Neural progenitor cell (in vitro differentiated cells): Measurements from ENCODE around the gene TYK2. TPM values are rescaled to one million over a fixed set of nuclear protein-coding genes. Genes with fewer than 3 reads are reported as not detected.

Experiments used
- DNase-seq: peaks from one replicate; pipeline ENCODE4 v3.0.0-alpha.2; 2016; ENCODE audit warnings: low spot score
- H2AFZ ChIP-seq: fragments of 200-600 bp; sonication (generic); replicated peaks from 2 replicates; pipeline ENCODE4 v1.6.1; 2016; ENCODE audit warnings: antibody characterized with exemption
- H3F3A ChIP-seq: fragments of 200-600 bp; sonication (generic); 2 replicates; pipeline ENCODE4 v1.6.1; 2016; ENCODE audit warnings: antibody characterized with exemption, low read depth
- H3K27ac ChIP-seq: fragments of 200-600 bp; sonication (generic); 2 replicates; pipeline ENCODE4 v1.5.1; 2016; ENCODE audit warnings: mild to moderate bottlenecking
- H3K27me3 ChIP-seq: fragments of 200-600 bp; sonication (generic); 2 replicates; pipeline ENCODE4 v1.6.1; 2016; ENCODE audit warnings: mild to moderate bottlenecking, moderate library complexity
- H3K36me3 ChIP-seq: fragments of 200-600 bp; sonication (generic); 2 replicates; pipeline ENCODE4 v1.5.1; 2016
- H3K4me1 ChIP-seq: fragments of 200-600 bp; sonication (generic); 2 replicates; pipeline ENCODE4 v1.6.1; 2016; ENCODE audit warnings: mixed run types
- H3K4me2 ChIP-seq: fragments of 200-600 bp; sonication (generic); 2 replicates; pipeline ENCODE4 v1.6.1; 2016
- H3K4me3 ChIP-seq: fragments of 200-600 bp; sonication (generic); 2 replicates; pipeline ENCODE4 v1.5.1; 2016
- H3K79me2 ChIP-seq: fragments of 200-600 bp; sonication (generic); 2 replicates; pipeline ENCODE4 v1.6.1; 2016; ENCODE audit warnings: low read depth
- H3K9ac ChIP-seq: fragments of 200-600 bp; sonication (generic); 2 replicates; pipeline ENCODE4 v1.6.1; 2016
- H3K9me3 ChIP-seq: fragments of 200-600 bp; sonication (generic); 2 replicates; pipeline ENCODE4 v1.5.1; 2016; ENCODE audit warnings: low read depth
- H4K20me1 ChIP-seq: fragments of 200-600 bp; sonication (generic); 2 replicates; pipeline ENCODE4 v1.6.1; 2016; ENCODE audit warnings: low read depth
- H3K27ac Mint-ChIP-seq: 3 replicates; pipeline ENCODE4 v1.8.0; 2021; ENCODE audit warnings: mixed read lengths
- H3K27me3 Mint-ChIP-seq: 2 replicates; pipeline ENCODE4 v1.8.0; 2022; ENCODE audit warnings: low read depth, mild to moderate bottlenecking, inconsistent platforms, moderate library complexity, mixed read lengths; ENCODE audit not compliant: insufficient read depth
- H3K36me3 Mint-ChIP-seq: 3 replicates; pipeline ENCODE4 v1.8.0; 2021; ENCODE audit warnings: mixed read lengths
- H3K4me1 Mint-ChIP-seq: 3 replicates; pipeline ENCODE4 v1.8.0; 2021; ENCODE audit warnings: mixed read lengths
- H3K4me3 Mint-ChIP-seq: 3 replicates; pipeline ENCODE4 v1.8.0; 2021; ENCODE audit warnings: mild to moderate bottlenecking, moderate library complexity, mixed read lengths
- H3K9me3 Mint-ChIP-seq: 3 replicates; pipeline ENCODE4 v1.8.0; 2020; ENCODE audit warnings: mixed read lengths
- CTCF ChIP-seq: fragments of 200-600 bp; sonication (generic); IDR thresholded peaks from 2 replicates; pipeline ENCODE4 v1.5.1; 2017; ENCODE audit warnings: antibody characterized with exemption, mild to moderate bottlenecking
- EZH2 ChIP-seq: fragments of 200-600 bp; sonication (generic); IDR thresholded peaks from 2 replicates; pipeline ENCODE4 v1.6.1; 2017; ENCODE audit warnings: antibody characterized with exemption, mild to moderate bottlenecking, moderate library complexity
- EZH2phosphoT487 ChIP-seq: fragments of 200-600 bp; sonication (generic); IDR thresholded peaks from 2 replicates; pipeline ENCODE4 v1.6.1; 2017; ENCODE audit warnings: antibody characterized with exemption
- total RNA-seq: library from RNA; depleted of rRNA; stranded (reverse); fragments of >200 nt; gene quantifications from 2 replicates; pipeline ENCODE4 v1.2.3, GENCODE V29; 2015; ENCODE audit warnings: low replicate concordance

TYK2 gene
- total RNA-seq, 1 donor from 2014 or later: 20.7 TPM

DNA sequence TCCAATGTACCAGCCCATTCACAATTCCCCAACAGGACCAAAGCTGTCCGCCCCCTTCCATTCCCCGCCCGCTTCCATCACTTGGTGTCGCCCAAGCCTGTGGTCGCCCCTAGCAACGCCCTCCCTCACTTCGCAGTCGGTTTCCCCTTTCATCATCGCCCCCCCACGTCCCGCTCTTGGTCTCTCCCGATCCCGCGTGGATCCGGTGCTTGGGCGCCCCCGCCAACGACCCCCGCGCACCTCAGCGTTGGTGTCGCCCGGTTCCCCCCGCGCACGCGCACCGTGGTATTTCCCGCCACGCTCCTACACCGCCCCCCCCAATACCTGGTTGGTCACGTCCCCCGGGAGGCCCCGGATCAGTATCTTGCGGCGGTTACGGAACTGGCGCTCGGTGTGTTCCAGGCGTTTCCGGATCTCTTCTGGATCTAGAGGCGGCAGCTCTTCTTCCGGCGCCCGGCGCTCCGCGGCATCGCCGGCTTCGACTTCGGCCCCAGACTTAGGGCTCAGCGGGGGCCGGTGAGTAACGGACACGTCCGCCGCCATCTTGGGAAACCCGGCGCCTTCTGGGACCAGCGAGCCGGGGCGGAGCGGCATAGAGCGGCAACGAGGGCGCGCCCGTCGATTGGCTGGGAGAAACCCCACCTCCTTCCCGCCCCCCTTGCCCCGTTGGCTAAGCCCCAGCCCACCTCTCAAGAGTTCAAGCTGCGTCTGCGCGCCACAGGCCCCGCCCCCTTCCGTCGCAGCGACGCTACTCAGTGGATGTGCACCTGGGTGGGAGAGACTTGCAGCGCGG is 47.2 kb downstream of the TYK2 start, which contains the start of gene RAVER1:
RAVER1 (minus strand) TSS at position 565 of the 793 bp plus-strand sequence; CDS start at position 543, 22 bp downstream.
- peak within 1 kb of the TSS; percentile 79 for H2AFZ ChIP-seq

GRCh38 chr19:10332158-10332964 is 48.0 kb downstream of the TYK2 start:
- peaks cover 4% of the 10 kb centered on the region for H3K36me3 Mint-ChIP-seq
- no peak for DNase-seq

More for the DNA sequence above, 47.2 kb downstream of the TYK2 start, which contains the start of gene RAVER1:
- H3K9me3 Mint-ChIP-seq: no peaks in the 10 kb centered on the region
- Histone ChIP-seq H3F3A (peaks cover 10% of the 10 kb centered on the region), H3K36me3 (no peaks in the 10 kb centered on the region), H3K4me2 (peak within 1 kb of the TSS; percentile 90), H3K4me3 (peak within 1 kb of the TSS; percentile 71), H3K9ac (peak within 1 kb of the TSS; percentile 81), H3K27ac (peak within 1 kb of the TSS; percentile 88), H3K79me2 (peaks cover 38% of the 10 kb centered on the region), H4K20me1 (peaks cover 52% of the 10 kb centered on the region), H3K27me3 (peaks cover 7% of the 10 kb centered on the region), H3K9me3 (no peaks in the 10 kb centered on the region), H3K4me1 (peaks cover 16% of the 10 kb centered on the region)
- H3K36me3 Mint-ChIP-seq: peaks cover 4% of the 10 kb centered on the region
- peak within 1 kb of the TSS; percentile 98 for H3K4me3 Mint-ChIP-seq
- H3K4me1 Mint-ChIP-seq: peaks cover 22% of the 10 kb centered on the region
- TF ChIP-seq CTCF (no peak), EZH2 (no peak), EZH2phosphoT487 (no peak)
- H3K27me3 Mint-ChIP-seq: peaks cover 7% of the 10 kb centered on the region
- H3K27ac Mint-ChIP-seq: peak within 1 kb of the TSS; percentile 97
- peak; percentile 99 for DNase-seq

GRCh38 chr19:10329555-10329954 is 50.8 kb downstream of the TYK2 start:
- H3K36me3 Mint-ChIP-seq: peaks cover 4% of the 10 kb centered on the region
- TF ChIP-seq EZH2phosphoT487: no peak
- TF ChIP-seq CTCF: no peak
- no peak for TF ChIP-seq EZH2

More at GRCh38 chr19:10332158-10332964, 48.0 kb downstream of the TYK2 start:
- Mint-ChIP-seq H3K9me3 (no peaks in the 10 kb centered on the region), H3K4me1 (peaks cover 22% of the 10 kb centered on the region), H3K27ac (peak overlapping the region; percentile 97), H3K4me3 (peak overlapping the region; percentile 98), H3K27me3 (peaks cover 7% of the 10 kb centered on the region)
- Histone ChIP-seq H3K36me3 (no peaks in the 10 kb centered on the region), H3K9ac (peak overlapping the region; percentile 81), H3K9me3 (no peaks in the 10 kb centered on the region), H4K20me1 (peaks cover 60% of the 10 kb centered on the region), H2AFZ (no peak overlapping the region), H3F3A (peaks cover 10% of the 10 kb centered on the region), H3K4me1 (peaks cover 16% of the 10 kb centered on the region), H3K4me2 (peak overlapping the region; percentile 90), H3K27me3 (peaks cover 7% of the 10 kb centered on the region), H3K4me3 (peak overlapping the region; percentile 71), H3K27ac (no peak overlapping the region), H3K79me2 (peaks cover 41% of the 10 kb centered on the region)
- TF ChIP-seq CTCF (no peak), EZH2 (no peak), EZH2phosphoT487 (no peak)

More at GRCh38 chr19:10329555-10329954, 50.8 kb downstream of the TYK2 start:
- Histone ChIP-seq H3K9ac (no peak overlapping the region), H3K36me3 (peaks cover 9% of the 10 kb centered on the region), H3K9me3 (no peaks in the 10 kb centered on the region), H3K27me3 (peaks cover 6% of the 10 kb centered on the region), H3F3A (peaks cover 9% of the 10 kb centered on the region), H3K27ac (no peak overlapping the region), H2AFZ (no peak overlapping the region), H3K4me3 (no peak overlapping the region), H3K4me2 (no peak overlapping the region), H4K20me1 (peaks cover 61% of the 10 kb centered on the region), H3K4me1 (peaks cover 15% of the 10 kb centered on the region), H3K79me2 (peaks cover 41% of the 10 kb centered on the region)
- Mint-ChIP-seq H3K27ac (no peak overlapping the region), H3K4me3 (no peak overlapping the region), H3K27me3 (peaks cover 6% of the 10 kb centered on the region), H3K4me1 (peaks cover 18% of the 10 kb centered on the region), H3K9me3 (no peaks in the 10 kb centered on the region)
- no peak for DNase-seq
